ENCODE data around the gene RAD51B. TPM values are rescaled to one million over a fixed set of nuclear protein-coding genes. Genes with fewer than 3 reads are reported as not detected.

The RAD51B gene
- total and polyA plus RNA-seq, 9 of the 15 experiments (the other 6 are each of a cell fraction or from before 2014, with no cell fraction given), result 8.5 to 17.3 (median 11.3) TPM

DNA sequence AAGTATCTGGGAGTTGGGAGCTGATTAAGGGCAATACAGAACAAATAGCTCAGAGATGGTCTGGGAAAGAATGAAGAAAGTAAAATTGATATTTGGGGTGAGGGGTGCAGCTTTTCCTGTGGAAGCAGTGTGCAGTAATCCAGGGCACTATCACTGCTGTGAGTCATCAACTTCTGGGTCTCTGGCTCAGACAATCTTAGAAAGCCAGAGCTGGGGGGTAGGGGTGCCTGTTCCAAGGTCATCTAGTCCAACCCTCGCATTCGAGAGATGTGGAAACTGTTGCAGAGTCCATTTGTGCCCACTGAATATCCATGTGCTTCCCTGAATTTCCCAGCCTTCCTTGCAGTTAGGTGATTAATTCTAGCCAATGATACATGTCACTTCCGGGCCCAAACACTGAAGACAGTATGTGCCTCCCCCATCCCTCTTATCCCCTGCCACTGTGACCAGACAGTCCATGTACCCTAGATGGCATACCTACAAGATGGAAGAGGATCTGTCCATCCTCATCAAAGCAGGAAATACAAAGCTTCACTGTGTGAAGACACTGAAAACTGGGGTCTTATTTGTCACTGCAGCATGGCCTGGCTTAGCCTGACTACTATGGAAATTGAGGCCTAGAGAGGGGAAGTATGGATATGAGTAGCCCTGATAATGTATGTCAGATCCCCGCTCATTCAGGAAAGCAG lies 921.4 kb downstream of the RAD51B start (continued):
- TF ChIP-seq, protein P1, sequence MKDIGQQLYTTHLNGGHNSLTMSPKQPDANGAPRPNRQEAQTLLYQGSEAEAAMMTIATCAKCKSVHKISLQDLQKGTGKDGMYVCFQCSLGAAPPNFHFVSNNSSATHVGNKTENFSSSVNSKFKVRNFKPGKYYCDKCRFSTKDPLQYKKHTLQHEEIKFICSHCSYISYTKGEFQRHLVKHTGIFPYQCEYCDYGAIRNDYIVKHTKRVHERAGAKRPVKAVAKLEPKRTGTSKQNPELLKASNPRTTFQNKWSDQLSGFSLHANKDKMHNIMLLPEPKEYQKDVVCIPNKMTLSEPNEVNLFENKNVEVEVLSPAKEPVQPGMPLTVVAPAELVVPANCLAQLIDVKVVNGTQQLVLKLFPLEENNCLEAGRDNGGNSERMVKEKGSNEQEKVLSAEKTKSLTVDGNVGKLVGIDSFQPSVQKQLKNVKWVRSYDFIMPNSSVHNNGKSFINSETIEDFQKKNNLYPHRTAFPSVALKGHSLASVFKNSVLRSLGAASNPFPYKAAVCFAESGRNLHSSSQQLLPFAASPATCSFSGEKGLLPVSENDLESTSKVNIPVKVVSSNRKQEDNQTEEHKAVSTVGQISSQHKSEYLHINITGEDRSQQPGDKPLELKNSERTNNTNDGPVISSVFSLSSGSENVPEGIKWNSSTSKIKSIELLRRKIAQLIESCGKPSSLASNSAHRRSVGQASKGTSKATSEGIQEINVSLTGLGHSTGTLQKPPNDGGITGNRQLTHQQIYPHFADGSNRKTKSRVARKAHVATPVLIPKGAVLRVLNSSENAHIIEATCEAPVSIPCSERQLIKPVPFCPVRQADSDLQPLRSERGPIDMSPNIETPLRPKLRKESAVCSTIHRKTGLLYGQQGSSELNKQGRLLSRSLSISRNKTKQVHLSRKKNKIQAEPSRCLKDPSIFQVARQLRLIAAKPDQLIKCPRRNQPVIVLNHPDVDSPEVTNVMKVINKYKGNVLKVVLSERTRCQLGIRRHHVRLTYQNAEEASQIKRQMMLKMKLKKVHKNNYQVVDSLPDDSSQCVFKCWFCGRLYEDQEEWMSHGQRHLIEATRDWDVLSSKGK (CRISPR knock-in tag; IDR thresholded peaks at IDR 0.05), result no peak
- peak in 1 of 2 experiments; percentile 79; a peak in 1 of 3 replicates for TF ChIP-seq CBX3 (IDR thresholded peaks at IDR 0.05; ENCODE audit: borderline replicate concordance in 1 of 2, low read length in 2 of 2)
- no peak for TF ChIP-seq TAF9B (IDR thresholded peaks at IDR 0.05; ENCODE audit: partially characterized antibody)
- TF ChIP-seq, protein P2, sequence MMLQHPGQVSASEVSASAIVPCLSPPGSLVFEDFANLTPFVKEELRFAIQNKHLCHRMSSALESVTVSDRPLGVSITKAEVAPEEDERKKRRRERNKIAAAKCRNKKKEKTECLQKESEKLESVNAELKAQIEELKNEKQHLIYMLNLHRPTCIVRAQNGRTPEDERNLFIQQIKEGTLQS (IDR thresholded peaks at IDR 0.05), result peak; percentile 38; the same call in 1 of the 2 replicates
- TF ChIP-seq, protein P2 (CRISPR knock-in tag; conservative IDR thresholded peaks at IDR 0.05), result no peak
- TF ChIP-seq ZNF140 (CRISPR knock-in tag; IDR thresholded peaks at IDR 0.05), result no peak
- no peak for TF ChIP-seq PTTG1 (tag; IDR thresholded peaks at IDR 0.05; ENCODE audit: low read depth)
- no peak for TF ChIP-seq PPARD (CRISPR knock-in tag; IDR thresholded peaks at IDR 0.05)
- no peak for TF ChIP-seq STAG1 (CRISPR knock-in tag; IDR thresholded peaks at IDR 0.05; ENCODE audit: borderline replicate concordance)
- TF ChIP-seq POLR3A (IDR thresholded peaks at IDR 0.05; ENCODE audit: borderline replicate concordance, extremely low read depth, insufficient read depth, insufficient read length), result no peak
- TF ChIP-seq TRIM28 (IDR thresholded peaks at IDR 0.05), result 0 out of 2 replicates have a peak, but pooled peaks have one; percentile 47
- no peak for TF ChIP-seq ZFX (CRISPR knock-in tag; IDR thresholded peaks at IDR 0.05)
- TF ChIP-seq NBN (IDR thresholded peaks at IDR 0.05; ENCODE audit: low read depth), result no peak
- no peak for TF ChIP-seq SOX6 (IDR thresholded peaks at IDR 0.05)
- TF ChIP-seq BRD4 (IDR thresholded peaks at IDR 0.05), result no peak
- TF ChIP-seq NFE2 (IDR thresholded peaks at IDR 0.05; ENCODE audit: low read depth), result no peak
- TF ChIP-seq SRSF3 (IDR thresholded peaks at IDR 0.05; ENCODE audit: insufficient read depth, low read length), result no peak
- no peak for TF ChIP-seq RFX5 (IDR thresholded peaks at IDR 0.05; ENCODE audit: low read depth, low read length)
- TF ChIP-seq ARHGAP35 (IDR thresholded peaks at IDR 0.05; ENCODE audit: partially characterized antibody), result no peak

All from K562 (cell line).